Measurements from ENCODE around the gene S100A9.
"Not testable (repeated sequence)": the region's sequence is repeated elsewhere in the genome, so short reads cannot be mapped to it uniquely, and the experiment has no call there.

Gene S100A9

DNA sequence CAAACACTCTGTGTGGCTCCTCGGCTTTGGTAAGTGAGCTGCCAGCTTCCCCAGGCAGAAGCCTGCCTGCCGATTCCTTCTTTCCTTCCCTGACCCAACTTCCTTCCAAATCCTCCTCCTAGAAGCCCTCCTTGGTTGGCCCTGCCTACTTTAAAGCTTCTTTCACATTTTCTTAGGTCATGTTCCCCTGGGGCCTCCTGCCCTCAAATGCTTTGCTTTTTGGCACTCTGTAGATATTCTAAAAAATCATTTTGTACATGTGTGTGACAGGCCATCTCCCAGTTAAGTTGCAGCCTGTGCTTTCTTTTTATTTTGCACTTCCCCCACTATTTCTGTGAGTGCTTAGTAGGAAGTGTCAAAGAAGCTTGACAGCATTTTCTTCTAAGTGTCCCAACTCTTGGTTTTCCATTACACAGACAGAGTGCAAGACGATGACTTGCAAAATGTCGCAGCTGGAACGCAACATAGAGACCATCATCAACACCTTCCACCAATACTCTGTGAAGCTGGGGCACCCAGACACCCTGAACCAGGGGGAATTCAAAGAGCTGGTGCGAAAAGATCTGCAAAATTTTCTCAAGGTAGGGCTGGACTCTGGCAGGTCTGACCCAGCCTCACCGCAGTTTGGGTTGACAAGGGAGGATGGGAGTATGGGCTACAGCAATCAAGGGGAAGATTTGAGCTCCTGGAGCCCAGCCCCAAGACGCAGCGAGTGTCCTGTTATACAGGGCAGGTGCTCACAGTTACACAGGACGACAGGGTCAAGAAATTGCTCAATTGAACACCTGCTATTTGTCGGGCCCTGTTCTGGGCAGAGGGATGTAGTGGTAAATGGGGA, at the start of gene S100A9:
Gene S100A9, plus strand, starts transcription at position 2 of the 838 bp plus-strand sequence. Its CDS starts 430 bp downstream, at position 432.
- no peak for DNase-seq

DNA sequence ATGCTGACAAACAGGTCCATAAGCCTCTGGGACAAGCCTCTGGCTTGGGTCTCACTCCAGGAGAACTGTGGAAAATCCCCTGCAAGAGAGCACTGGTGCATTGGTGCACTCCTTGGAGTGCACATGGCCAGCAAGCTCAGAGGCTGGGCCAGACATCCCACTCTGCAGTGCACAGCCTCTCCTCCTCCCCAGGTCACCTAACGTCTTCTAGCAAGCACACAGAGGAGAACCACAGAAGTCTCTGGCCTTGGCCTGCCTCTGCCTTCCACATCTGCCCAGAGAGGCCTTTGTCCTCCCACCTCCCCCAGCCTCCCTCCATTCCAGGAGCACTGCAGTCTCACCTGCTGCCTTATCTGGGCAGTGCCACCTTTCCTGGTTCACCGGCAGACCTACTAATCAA, 49.1 kb upstream of the S100A9 start:
- DNase-seq, result no peak

DNA sequence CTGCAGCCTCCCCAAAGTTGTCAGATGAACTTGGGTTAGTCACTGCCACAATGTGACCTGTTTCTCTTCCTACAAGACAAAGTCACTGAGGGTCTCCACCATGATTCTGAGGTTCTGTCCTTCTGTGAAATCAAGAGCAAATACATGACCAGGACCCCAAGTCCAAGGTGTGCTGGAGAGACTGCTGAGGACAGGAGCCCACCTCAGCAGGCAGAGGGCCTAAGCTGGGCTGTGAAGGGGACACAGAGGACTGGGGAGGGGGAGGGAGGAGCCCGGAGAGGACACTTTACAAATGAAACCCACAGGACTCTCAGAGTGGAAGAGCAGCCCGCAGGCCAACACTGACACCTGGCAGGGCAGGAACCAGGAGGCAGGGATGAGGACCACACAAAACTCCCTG, 48.2 kb upstream of the S100A9 start:
- DNase-seq, result no peak

DNA sequence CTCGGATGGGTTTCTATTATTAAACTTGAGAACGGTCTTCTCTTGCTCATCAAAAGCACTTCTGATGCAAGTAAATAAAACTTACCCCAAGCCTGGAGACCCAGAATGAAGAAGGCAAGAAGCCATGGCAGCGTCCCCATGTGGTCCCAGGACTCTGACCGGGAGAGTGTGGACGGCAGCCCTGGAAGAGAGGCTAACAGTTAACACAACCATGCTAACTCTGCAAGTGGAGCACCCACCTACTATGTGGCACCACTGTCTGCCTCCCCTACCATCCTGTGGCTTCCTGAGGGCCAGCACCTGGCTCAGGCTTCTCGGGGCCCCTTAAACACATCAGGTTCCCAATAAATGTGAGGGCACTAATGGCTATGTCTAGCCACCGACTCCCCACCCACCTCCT, 47.1 kb upstream of the S100A9 start:
- no peak for DNase-seq

DNA sequence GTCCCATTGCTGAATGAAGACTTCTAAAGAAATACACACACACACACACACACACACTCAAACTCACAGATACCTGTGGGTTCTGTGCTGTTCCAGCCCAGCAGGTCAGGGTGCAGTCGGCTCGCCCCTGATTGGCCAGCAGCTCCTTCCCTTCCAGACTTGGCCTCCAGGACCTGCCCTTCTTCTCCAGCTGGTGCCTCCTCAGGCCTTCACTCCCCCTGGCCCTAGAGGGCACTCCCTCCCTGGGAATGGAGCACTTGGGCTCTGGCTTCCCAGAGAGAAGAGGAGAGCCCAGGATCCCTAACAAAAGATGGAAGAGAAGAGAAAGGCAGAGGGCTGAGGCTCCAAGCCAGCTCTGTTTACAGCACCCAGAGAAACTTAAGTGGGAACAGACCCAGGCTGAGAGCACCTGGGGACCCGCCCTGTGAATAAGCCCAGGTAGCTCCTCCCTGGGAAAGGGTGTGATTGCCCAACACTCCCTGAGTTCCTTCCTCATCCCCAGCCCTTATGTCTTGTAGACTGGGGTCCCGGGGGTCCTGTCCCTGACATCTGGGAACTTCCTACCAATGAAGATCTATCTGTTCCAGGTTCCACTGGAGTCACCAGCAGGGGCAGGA, 45.0 kb upstream of the S100A9 start, which contains the start of gene PGLYRP3:
Gene PGLYRP3, minus strand, starts transcription at position 383 of the 617 bp plus-strand sequence. CDS start 2,287 bp downstream, outside the sequence.
- DNase-seq, result no peak

DNA sequence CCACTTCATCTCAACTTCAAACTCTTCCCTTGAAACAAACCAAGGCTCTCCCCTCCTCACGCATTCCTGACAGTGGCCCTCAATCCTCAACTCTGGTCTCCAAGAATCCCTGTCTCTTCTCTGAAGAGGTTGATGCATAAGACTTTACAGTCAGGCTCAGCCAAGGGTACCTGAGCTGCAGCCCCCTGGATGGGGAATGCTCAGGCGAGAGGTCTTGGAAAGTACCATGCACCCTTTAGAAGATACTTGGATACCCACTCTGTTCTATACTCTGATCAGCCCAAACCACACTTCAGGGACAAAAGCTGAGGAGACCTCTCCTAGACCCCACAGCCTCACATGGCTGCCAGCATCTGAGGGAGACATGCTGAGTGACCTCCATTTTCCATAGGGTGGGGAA, 44.4 kb upstream of the S100A9 start:
- DNase-seq, result no peak

DNA sequence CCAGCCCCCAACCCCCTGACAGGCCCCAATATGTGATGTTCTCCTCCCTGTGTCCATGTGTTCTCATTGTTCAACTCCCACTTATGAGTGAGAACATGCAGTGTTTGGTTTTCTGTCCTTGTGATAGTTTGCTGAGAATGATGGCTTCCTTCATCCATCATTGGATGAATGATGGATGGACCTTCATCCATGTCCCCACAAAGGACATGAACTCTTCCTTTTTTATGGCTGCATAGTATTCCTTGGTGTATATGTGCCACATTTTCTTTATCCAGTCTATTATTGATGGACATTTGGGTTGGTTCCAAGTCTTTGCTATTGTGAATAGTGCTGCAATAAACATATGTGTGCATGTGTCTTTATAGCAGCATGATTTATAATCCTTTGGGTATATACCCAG, 43.3 kb upstream of the S100A9 start:
- not testable (repeated sequence) for DNase-seq

DNA sequence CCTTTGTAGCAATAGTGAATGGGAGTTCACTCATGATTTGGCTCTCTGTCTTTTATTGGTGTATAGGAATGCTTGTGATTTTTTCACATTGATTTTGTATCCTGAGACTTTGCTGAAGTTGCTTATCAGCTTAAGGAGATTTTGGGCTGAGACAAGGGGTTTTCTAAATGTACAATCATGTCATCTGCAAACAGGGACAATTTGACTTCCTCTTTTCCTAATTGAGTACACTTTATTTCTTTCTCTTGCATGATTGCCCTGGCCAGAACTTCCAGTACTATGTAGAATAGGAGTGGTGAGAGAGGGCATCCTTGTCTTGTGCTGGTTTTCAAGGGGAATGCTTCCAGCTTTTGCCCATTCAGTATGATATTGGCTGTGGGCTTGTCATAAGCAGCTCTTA, 41.6 kb upstream of the S100A9 start:
- not testable (repeated sequence) for DNase-seq

DNA sequence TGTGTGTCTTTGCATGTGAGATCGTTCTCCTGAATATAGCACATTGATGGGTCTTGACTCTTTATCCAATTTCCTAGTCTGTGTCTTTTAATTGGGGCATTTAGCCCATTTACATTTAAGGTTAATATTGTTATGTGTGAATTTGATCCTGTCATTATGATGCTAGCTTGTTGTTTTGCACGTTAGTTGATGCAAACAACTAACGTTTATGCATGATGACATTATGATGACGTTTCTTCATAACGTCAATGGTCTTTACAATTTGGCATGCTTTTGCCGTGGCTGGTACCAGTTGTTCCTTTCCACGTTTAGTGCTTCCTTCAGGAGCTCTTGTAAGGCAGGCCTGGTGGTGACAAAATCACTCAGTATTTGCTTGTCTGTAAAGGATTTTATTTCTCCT, 39.5 kb upstream of the S100A9 start:
- not testable (repeated sequence) for DNase-seq

DNA sequence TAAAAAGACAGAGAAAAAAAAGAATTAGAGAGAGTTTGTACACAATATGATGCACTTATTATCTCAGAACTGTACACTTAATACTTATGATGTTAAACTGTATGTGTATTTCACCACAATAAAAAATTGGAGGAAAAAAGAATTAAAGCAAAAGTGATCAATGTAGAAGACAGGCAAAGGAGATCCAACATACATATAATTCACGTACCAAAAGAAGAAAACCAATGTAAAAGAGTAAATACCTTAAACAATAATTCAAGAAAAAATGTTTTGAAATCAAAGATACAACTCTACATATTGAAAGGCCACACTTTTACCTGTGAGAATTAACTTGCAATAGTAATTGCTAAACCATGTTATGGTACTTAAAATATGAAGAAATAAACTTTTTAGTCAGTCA, 35.1 kb upstream of the S100A9 start:
- no peak for DNase-seq

DNA sequence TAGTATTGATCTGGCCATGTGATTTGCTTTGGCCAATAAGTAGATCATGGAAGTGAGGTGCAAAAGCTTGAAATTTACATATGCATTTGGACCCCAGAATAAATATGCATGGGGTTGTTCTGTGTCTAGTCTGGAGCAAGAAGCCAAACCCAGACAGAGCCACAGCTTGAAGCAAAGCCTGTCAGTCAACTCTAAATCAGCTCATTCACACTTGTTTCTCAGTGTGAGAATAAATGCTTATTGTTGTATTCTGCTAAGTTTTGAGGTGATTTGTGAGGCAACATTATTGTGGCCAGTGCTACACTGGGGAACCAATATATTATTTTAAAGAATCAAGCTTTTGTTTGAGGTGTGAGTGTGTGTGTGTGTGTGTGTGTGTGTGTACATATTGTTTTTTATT, 32.7 kb upstream of the S100A9 start:
- no peak for DNase-seq

DNA sequence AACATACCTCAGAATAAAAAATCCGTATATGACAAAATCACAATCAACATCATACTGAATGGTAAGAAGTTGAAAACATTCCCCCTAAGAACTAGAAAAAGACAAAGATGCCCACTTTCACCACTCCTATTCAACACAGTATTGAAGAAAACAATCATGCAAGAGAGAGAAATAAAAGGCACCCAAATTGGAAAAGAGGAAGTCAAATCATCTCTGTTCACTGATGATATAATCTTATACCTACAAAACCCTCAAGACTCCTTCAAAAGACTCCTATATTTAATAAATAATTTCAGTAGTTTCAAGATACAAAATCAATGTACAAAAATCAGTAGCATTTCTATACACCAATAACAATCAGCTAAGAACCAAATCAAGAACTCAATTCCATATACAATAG, 23.8 kb upstream of the S100A9 start:
- no peak for DNase-seq

DNA sequence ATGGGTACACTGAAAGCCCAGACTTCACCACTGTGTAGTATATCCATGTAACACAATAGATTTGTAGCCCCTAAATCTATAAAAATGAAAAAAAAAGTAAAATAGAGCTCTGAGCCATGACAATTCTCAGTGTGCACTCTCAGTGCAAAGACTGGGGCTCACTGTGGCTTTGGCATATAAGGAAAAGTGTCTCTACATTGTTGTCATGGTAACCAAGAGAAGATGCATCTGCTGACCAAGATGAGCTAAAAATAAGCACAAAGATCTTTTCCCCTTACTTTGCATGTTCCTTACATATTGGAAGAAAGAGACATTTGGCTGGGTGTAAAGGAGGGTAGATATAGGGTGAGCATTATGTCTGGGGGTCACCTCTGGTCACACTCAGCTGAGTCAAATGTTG, 21.0 kb upstream of the S100A9 start:
- no peak for DNase-seq

DNA sequence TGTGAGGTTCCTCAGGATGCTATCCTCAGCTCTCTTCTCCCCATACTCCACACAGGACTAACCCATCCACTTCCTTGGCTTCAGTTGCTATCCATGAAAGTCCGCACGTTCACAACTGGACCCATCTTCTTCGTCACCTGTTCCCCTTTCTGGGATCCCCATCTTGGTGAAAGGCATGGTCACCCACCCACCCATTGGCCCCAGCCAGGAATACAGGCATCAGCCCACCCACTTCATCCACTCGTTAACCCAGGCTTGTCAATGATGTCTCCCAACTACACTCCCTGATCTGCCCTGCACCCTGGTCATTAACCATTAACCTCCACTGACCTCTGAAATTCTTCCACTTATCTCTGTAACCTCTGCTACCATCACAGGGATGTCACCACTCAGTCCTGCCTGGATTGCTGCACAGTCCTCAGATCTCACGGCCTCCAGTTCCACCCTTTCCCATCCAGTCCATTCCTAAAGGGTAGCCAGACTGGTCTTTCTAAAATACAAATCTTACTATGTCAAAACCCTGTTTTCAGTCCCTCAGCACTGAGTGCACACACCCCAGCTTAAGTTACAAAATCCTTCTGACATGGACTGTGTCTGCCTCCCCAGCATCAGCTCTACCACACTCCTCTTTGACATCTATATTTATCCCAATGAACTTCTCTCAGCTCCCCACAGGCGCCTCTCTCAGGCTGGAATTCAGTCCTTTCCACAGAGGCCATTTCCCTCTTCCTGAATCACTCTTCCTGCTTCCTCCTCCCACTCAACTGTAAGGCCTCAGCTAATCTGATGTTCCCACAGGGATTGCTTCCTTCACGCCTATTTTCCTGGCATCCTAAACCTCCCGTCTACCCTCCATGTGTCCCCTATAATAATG, 19.4 kb upstream of the S100A9 start:
- DNase-seq, result no peak

DNA sequence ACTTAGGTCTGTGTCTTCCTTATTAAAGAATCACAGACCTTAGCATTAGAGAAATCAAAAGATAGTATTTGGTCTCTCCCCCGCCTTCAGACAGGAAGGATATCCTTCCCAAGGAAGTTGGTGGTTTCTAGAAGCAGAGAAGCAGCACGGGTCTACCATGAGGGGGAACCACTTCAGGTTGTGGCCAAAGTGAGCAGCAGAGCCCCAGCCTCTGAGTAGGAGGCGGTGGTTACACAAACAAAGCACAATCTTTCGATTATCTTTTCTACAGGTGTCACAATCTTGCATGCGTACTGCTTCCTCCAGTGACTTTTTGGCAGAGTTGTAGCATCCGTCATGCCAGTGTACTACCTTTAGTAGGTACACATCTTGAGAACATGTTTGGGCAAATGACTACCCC, 17.9 kb upstream of the S100A9 start:
- DNase-seq, result no peak

DNA sequence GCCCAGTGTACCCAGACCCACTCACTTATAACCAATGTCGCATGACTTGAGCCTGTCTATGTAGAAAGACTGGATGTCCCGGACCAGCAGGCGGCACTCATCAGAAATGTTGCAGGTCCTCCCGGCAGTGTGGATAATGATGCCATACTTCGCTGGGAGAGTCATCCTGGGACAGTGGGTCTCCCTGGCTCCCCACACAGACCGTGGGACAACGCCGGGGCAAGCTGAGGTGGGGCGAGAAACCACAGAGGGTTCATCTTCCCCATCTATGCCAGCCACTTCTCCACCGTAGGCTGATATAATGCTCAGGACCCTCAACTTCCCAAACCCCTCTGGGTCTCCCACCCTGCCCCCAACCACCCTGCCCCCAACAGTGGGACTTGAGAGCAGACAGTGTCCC, 17.3 kb upstream of the S100A9 start:
- no peak for DNase-seq

DNA sequence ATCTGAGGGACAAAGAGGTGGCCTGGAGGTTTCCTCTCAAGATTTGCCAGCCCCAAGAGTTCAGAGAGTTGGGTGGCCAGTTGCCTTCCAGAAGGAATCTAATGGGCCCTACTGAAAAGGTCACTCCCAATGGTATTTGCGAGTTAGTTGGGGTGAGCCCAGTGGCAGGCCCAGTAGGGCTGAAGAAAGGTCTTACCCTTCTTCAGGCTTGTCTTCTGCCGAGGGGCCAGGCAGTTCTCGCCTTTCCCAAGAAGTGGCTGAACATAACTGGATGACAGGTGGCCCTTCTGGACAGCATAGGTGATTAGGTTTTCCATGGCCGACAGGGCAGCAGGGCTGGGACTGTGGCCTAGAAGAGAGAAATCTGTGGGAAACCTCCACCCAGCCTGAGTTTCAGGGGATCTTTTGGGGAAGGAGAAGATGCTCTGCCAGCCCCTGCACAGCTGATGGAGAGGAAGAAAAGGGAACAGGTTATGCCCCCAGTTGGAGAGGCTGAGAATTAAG, 16.2 kb upstream of the S100A9 start:
- DNase-seq, result no peak

DNA sequence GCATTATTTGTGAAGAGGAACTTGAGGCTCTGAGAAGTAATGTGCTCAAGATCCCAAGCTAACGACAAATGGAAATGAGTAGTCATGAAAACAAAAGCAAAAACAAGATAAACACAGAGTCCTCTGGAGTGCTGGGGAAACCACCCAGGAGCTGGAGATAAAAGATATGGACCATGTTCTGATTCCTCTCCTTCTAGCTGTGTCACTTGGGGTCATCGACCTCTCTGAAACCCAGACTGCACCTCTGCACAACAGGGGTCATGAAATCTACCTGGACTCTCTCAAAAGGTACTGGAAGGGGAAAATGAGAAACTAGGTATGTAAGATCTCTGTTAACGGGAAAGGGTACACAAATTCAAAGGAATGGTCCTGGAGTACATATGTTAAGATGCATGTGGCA, 15.5 kb upstream of the S100A9 start:
- DNase-seq, result no peak

DNA sequence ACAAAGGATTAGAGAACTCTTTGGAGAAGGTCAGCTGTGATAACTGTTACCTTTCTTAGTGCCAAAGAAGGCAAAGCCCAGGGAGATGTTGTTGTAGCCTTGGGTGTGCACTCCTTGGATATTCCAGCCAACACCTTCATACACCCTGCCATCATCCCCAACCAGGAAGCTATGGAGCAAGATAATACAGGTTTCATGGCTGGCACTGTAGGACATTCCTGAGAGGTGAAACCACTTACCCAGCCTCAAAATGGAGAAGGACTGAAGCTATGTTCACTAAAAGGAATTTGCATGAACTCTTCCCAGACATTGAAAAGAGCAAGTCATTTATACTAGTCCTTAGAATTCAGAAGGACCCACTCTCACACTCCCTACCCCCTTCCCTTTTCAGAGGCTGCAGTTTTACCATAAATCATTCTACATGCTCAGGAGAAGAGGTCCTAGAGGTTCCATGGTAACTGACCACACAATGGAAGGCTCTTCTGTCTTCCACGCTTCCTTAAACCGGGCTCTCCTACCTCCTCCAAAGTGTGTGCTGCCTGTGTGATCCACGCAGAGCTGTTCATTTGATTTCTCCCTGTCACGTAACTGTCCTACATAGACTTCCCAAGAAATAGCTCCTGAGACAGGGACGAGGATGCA, 14.5 kb upstream of the S100A9 start:
- DNase-seq, result no peak

DNA sequence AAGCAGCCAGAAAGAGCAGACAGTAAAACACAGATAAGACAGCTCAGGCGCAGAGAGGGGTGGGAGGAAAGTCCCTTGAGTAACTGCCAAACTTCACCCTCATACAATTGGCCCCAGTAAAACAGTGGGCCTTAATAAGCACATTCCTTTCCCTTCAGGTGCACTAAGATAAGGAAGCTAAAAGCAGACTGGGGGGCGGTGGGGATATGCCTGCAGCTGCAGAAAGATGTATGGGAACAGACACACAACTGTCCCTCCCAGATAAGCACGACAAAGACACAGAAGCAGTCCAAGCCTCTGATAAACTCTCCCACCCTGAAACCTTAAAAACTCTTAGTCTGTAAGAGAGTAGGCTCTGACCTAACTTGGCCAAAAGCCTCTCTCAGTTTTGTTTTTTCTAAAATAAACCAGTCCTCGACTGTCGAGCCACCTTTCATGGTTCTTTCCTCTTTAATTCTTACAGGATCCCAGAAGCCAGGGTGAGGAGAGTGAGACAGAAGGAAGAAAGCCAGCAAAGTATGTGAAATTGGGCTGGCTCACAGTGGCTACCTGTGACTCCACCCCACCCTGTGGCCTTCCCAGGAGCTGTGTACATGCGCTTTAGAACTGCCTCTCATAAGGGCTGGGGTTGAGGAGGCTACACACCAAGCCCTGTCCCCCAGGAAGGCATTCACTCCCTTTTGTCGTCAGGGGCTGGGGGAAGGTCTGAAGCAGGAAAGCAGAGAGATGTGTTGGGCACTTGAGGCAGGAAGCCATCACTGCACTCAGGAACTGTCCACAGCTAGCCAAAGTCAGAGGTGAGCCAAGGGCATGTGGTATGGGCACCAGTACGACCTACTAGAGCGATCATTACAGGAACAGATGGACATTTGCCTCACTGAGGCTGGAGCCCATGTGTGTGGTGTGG, 13.6 kb upstream of the S100A9 start:
- DNase-seq, result no peak

DNA sequence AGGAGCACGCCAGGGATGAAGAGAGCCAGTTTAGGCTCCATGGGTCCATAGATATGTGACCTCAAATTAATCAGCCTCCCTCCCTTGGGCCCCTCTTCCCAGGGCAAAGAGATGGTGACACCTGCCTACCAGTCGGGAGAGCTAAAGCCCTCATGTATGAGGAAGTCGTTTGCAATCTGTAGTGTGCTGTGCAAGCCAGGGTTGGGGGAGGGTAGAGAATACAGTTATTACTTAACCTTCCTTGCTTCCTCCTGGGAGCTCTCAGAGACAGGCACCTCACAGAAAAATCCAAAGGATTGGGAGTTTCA, 13.0 kb upstream of the S100A9 start:
- no peak for DNase-seq

All from NCI-H2081 treated with DMSO at 0.1 percent for 48 hours (cell line).